GM18861 (cell line): Measurements from ENCODE around the gene ITIH1.
"Not testable (repeated sequence)": the region's sequence is repeated elsewhere in the genome, so short reads cannot be mapped to it uniquely, and the experiment has no call there.

ENCODE experiments used
- ATAC-seq: cut with Tn5 transposase; IDR thresholded peaks from one replicate; pipeline ENCODE4 v1.9.1; 2021; ENCODE audit not compliant: unreplicated experiment

The ITIH1 gene

GRCh38 chr3:52777127-52777958 is at the start of gene ITIH1:
Gene ITIH1 (plus strand): TSS chr3:52777599. CDS start chr3:52777616, 17 bp downstream.
- ATAC-seq: no peak

GRCh38 chr3:52728753-52729152 is 48.6 kb upstream of the ITIH1 start:
- not testable (repeated sequence) for ATAC-seq

- ATAC-seq: no peak
Measured at GRCh38 chr3:52730681-52731080, 46.7 kb upstream of the ITIH1 start.

- no peak for ATAC-seq
Measured at GRCh38 chr3:52731590-52731989, 45.8 kb upstream of the ITIH1 start.

GRCh38 chr3:52733256-52733891 is 44.0 kb upstream of the ITIH1 start:
- ATAC-seq: no peak

- no peak for ATAC-seq
Measured at GRCh38 chr3:52739730-52740129, 37.7 kb upstream of the ITIH1 start.

GRCh38 chr3:52742418-52743041 is 34.9 kb upstream of the ITIH1 start:
- no peak for ATAC-seq

GRCh38 chr3:52743152-52743551 is 34.2 kb upstream of the ITIH1 start:
- ATAC-seq: no peak

GRCh38 chr3:52743721-52744120 is 33.7 kb upstream of the ITIH1 start:
- ATAC-seq: no peak

GRCh38 chr3:52752045-52752660 is 25.2 kb upstream of the ITIH1 start:
- no peak for ATAC-seq

GRCh38 chr3:52754373-52754772 is 23.0 kb upstream of the ITIH1 start:
- ATAC-seq: no peak

- ATAC-seq: no peak
Measured at GRCh38 chr3:52756141-52756540, 21.3 kb upstream of the ITIH1 start.

GRCh38 chr3:52763466-52763865 is 13.9 kb upstream of the ITIH1 start:
- no peak for ATAC-seq

- ATAC-seq: no peak
Measured at GRCh38 chr3:52769786-52770455, 7.5 kb upstream of the ITIH1 start.

- ATAC-seq: peak; percentile 89
Measured at GRCh38 chr3:52770496-52771333, 6.7 kb upstream of the ITIH1 start, which contains the start of gene NEK4. Gene NEK4 (minus strand): TSS chr3:52770940. CDS start chr3:52770746, 194 bp downstream.

GRCh38 chr3:52771334-52771681 is 6.1 kb upstream of the ITIH1 start:
- ATAC-seq: peak; percentile 2

GRCh38 chr3:52771702-52772101 is 5.7 kb upstream of the ITIH1 start:
- no peak for ATAC-seq

GRCh38 chr3:52773361-52774065 is 3.9 kb upstream of the ITIH1 start:
- no peak for ATAC-seq

GRCh38 chr3:52774066-52774713 is 3.2 kb upstream of the ITIH1 start:
- no peak for ATAC-seq
